GM18858 (cell line): ENCODE measurements around the gene DGKD.

Source experiments
- ATAC-seq: cut with Tn5 transposase; IDR thresholded peaks from one replicate; pipeline ENCODE4 v1.9.1; 2021; ENCODE audit not compliant: unreplicated experiment

Gene DGKD

GRCh38 chr2:233422649-233423551 lies 68.6 kb downstream of the DGKD start:
- no peak for ATAC-seq

- ATAC-seq = no peak
These were observed 69.2 kb downstream of the DGKD start for GRCh38 chr2:233423552-233423860.

DNA sequence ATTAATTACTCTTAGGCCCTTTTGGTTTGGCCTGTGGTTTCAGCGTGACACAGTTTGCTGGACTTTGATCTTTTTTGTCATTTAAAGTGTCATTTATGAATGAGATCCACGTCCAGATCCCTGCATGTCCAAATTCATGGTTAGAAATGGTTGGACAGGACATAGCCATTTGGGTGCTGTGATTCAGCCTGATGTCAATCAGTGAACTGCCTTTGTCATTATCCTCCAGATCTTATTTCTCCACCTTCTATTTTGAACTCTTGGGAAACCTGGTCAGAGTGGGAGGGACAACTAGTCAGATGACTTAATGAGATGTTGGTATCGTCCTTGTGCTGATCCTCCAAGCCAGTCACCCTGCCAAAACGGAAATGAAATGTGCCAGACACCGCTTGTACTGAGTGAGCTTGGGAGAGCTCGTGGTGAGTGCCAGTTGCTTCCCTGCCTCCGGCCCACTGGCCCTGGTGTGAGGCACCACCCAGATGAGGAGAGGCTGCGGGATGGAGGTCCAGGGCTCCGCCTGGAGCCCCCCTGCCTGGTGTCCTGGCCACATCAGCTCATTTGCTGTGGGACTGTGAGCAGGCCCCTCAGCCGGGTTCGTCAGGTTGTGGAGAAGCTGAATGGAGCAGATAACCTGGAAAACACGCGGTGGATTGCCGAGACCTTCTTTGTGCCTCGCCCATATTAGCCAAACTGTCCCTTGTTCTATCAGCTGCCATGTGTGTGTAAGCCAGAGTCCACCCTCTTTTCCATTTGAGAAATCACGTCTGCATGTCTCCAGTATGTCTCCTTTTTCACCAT lies 70.1 kb downstream of the DGKD start:
- ATAC-seq = no peak

GRCh38 chr2:233426619-233427342 lies 72.5 kb downstream of the DGKD start:
- no peak for ATAC-seq

GRCh38 chr2:233428008-233428407 lies 73.7 kb downstream of the DGKD start:
- no peak for ATAC-seq

DNA sequence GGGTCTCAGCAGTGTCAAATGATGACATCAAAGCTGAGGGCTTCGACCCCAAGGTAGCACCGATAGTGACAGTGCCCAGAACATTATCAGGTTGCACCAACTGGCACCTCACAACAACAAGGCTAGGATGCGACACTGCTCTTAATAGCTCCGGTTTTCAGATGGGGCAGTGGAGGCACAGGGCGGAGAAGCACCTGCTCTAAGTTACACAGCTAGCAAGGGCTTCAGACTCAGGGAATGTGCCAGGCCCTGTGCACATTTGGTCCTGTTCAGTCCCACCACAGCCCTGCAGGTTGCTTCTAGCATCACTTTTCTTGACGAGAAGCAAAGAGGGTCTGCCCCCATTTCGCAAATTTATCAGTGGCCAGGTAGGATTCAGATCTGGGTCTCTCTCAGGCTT lies 74.1 kb downstream of the DGKD start:
- no peak for ATAC-seq

- no peak for ATAC-seq
These were observed 75.0 kb downstream of the DGKD start for GRCh38 chr2:233429175-233429897.

DNA sequence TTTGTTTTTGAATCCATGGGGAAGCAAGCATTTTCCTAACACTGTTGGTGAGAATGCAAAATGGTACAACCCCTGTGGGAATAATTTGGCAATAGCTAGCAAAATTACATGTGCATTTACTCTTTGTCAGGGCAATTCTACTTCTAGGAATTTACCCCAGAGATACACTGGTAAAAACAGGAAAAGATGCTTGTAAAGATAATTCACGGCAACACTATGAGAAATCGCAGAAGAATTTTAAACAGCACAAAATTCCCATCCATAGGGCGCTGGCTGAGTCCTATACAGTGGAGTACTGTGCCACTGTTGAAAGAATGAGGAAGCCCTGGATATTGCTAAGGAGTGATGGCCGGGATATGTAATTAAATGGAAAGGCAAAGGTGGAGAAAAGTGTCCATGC lies 75.8 kb downstream of the DGKD start:
- ATAC-seq = no peak

DNA sequence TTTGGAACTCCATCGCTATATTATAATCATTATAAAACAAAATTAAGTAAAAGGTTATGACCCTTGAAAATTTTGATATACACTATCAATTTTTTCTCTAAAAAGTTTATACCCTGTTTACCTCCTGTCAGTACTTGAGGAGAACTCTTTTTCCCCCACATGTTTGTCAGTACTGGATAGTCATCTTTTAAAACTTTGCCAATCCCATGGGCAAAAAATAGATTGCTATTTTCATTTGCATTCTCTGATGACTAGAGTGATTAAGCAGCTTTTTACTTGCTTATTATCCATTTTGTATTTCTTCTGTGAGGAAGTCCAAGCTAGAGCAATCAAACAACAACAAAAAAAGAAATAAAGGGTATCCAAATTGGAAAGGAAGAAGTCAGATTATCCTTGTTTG lies 76.4 kb downstream of the DGKD start:
- ATAC-seq = no peak

- ATAC-seq = no peak
These were observed 78.7 kb downstream of the DGKD start for GRCh38 chr2:233433029-233433428.

DNA sequence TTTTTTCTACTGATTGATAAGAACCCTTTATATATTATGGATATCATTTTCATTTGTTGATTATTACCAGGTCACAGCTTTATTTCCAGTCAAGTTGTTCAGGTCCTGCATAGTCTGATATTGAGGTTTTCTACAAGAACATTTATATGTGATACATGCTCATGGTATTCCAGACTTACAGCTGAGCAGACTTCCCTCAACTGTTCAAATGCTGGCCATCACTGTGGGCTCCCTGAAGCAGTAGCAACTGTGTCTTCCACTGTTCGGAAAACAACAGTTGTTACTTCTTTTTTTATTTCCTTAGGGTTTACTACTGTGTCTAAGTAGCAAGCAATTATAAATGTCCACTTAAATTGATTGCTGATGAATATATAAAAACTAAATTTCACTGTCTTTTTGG lies 79.5 kb downstream of the DGKD start:
- ATAC-seq = no peak

DNA sequence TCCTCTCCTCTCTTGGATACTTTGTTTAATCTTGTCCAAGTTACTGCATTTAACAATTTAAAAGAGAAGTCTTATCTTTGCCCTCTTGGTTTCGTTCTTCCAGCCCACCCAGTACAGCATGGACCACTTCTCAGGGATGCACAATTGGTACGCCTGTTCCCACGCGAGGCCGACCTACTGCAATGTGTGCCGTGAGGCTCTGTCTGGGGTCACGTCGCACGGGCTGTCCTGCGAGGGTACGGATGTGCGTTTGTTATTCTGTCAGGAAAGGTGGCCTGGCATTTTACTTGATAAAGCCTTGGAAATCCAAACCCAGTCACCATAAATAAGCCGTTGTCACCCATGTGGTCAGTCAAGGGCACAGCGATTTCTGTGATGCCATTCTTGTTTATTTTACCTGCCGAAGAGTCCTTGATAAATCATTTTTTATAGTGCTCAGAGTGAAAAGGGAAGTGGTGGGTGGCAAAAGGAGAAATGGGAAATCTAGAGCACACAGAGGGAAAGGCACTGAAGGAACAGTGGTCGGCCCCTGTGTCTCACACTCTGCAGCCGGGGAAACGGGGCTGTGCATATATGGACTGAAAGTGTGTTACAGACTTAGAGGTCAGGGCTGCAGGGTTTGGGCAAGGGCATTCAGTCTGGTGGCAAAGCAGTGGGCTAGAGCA lies 80.5 kb downstream of the DGKD start:
- ATAC-seq = no peak

DNA sequence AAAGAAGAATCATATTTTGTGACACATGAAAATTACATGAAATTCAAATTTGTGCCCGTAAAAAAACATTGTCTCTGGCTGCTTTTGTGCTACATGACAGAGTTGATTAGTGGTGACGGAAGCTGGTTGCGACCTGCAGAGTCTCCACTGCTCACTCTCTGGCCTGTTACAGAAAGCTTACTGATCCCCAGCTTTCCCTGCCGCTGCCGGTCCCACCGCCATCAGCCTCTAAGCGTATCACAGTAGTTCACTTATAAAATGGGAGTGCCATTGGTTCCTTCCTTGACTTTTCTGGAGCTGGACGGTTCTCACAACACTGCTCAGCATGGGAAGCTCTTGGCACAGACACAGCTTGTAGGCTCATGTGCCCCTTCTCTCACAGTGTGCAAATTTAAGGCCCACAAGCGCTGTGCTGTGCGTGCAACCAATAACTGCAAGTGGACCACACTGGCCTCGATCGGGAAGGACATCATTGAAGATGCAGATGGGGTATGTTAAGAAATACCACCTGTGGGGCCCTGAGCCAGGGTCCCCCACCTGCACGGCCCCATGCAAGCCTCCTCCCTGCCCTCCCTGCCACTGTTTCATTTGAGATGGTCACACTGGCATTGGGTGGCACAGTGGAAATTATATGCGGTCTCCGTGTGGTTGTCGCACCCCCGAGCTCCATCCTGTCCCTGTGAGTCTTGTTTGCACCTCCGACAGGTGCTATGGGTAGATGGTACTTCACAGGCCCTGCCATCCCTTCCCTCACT lies 81.3 kb downstream of the DGKD start:
- no peak for ATAC-seq

DNA sequence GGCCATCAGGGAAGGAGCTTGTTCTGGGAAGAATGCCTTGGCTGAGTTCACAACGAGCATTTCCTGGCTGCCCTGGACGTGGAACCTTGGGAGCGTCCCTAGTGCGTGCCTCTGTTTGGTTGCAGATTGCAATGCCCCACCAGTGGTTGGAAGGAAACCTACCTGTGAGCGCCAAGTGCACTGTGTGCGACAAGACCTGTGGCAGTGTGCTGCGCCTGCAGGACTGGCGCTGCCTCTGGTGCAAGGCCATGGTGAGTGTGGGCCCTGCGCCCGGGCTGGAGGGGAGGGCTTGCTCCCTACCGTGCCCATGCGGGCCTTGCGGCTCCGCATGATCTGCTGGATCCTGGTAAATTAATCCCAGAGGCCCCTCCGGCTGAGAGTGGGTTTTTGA lies 81.9 kb downstream of the DGKD start:
- ATAC-seq = no peak

DNA sequence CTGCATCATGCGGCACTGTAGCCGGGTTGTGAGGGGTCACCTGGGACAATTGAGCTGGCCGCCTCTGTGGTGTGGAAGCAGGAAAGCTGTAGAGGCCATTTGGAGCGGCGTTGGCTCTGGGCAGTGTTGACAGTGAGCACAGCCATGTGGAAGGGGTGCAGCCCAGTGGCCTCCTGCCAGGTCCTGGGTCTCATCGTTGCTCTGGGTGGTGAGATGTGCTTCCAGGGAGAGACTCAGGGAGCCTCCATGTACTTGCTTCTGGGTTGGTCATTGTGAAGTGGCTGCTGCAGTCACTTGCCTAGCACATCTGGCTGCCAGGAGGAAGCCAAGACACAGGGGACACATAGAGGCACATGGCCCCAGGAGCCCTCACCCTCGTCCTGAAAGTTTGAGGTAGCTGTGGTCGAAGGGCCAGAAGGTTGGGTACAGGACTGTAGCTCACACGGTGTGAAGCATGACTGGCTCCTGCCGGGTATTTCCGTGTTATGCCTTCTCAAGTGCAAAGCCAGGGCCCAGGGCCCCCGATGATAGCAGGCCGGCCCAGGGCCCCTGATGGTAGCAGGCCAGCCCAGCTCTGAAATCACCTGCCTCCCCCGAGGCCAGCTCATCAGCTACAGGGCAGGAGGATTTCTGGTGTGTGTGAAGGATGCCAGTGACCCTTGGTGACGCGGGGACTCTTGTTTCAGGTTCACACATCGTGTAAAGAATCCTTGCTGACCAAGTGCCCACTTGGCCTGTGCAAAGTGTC lies 82.6 kb downstream of the DGKD start:
- ATAC-seq = no peak

GRCh38 chr2:233437439-233437955 lies 83.2 kb downstream of the DGKD start:
- ATAC-seq = no peak

- ATAC-seq = no peak
These were observed 84.4 kb downstream of the DGKD start for GRCh38 chr2:233438573-233439147.

DNA sequence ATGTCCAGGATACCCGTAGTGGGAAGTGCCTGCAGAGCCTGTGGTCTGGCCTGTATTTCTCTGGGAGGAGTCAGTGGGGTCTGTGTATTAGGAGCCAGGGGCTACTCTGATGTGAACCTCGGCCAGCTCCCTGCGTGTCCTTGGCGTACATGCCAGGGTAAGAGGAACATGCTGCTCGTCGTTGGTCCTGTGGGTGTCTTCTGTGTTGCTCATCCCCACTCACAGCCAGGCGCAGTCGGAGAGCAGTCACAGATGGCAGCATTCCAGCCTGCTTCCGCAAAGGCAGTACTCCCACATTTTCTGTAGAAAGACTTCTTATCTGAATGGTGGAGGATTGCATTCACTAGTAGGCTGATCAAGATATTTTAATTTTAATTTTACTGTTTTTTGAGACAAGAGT lies 84.9 kb downstream of the DGKD start:
- no peak for ATAC-seq

DNA sequence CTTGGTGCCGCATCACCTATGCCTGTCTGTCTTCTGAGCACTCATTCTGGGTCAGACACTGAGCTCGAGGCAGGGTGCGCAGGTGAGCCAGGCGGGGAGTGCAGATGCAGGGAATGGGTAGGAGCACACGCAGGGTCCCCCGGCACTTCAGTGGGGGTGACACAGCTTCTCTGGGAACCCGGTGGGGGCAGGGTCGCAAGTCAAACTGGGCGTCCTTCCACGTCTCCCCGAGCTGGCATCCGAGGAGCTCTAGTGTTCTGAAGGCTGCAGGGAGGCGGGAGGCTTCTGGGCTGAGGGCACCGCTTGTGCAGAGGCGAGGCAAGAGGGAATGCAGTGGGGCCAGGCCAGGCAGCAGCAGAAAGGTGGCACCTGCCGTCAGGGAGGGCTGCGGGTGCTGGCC lies 86.0 kb downstream of the DGKD start:
- ATAC-seq = no peak
